ENCODE data around the gene CD300A. TPM values are rescaled to one million over a fixed set of nuclear protein-coding genes. Genes with fewer than 3 reads are reported as not detected.

CD300A gene
- total RNA-seq, 1 experiment from 2014 or later: 0.71 TPM

- Histone ChIP-seq H3K36me3 (ENCODE audit: control insufficient read depth in 1 of 2, insufficient read depth in 2 of 2, low read length in 2 of 2) (no peaks in the 10 kb centered on the region), H2AFZ (ENCODE audit: low read depth, low read length, poor library complexity, severe bottlenecking) (no peak overlapping the region), H3K27ac (ENCODE audit: low read depth, low read length) (no peak overlapping the region), H3K9ac (ENCODE audit: low read length) (no peak overlapping the region), H3K9me3 (ENCODE audit: control insufficient read depth in 1 of 2, insufficient read depth in 1 of 2, low read depth in 1 of 2, low read length in 2 of 2) (no peaks in the 10 kb centered on the region), H3K4me3 (replicated peaks in 1 of 2; ENCODE audit: low read depth in 1 of 2, low read length in 2 of 2) (no peak overlapping the region), H3K4me1 (ENCODE audit: control insufficient read depth in 1 of 2, insufficient read depth in 2 of 2, low read length in 2 of 2) (peaks cover 0 to 6% of the 10 kb centered on the region in 2 experiments; a peak in 1 of 4 replicates), H3K27me3 (ENCODE audit: insufficient read depth, low read length) (no peaks in the 10 kb centered on the region), H3K9me2 (ENCODE audit: insufficient read depth) (no peaks in the 10 kb centered on the region), H3K79me2 (ENCODE audit: insufficient read depth, low read length) (no peaks in the 10 kb centered on the region), H4K20me1 (ENCODE audit: insufficient read depth) (no peaks in the 10 kb centered on the region), H3K4me2 (ENCODE audit: low read length) (no peak overlapping the region)
- BruUV-seq (replicated peaks): no TSS peak
- ATAC-seq (no peak), DNase-seq (ENCODE audit: low read depth, low spot score) (no peak)
- TF ChIP-seq MAX (IDR thresholded peaks at IDR 0.05) (no peak), JUND (IDR thresholded peaks at IDR 0.05) (no peak), ZBTB33 (IDR thresholded peaks at IDR 0.05; ENCODE audit: extremely low read depth, insufficient replicate concordance, low read length) (no peak), ZNF274 (IDR thresholded peaks at IDR 0.05; ENCODE audit: low read depth, low read length) (no peak), TCF7L2 (IDR thresholded peaks at IDR 0.05; ENCODE audit: borderline replicate concordance, extremely low read depth, insufficient read depth, insufficient read length) (no peak)
- RAD21 ChIA-PET (ENCODE audit: low non-redundant PET in 1 of 2, low total read pairs in 2 of 2, uncharacterized antibody in 2 of 2, unreplicated experiment in 2 of 2): no interaction called here
- intact Hi-C loops (cut with micrococcal nuclease): no loop called here
- POLR2A ChIA-PET: no interaction called here
- CTCF ChIA-PET: no interaction called here
Observed at GRCh38 chr17:74467221-74467951, 952 bp downstream of the CD300A start.

- H3K4me2 ChIP-seq (ENCODE audit: low read length): no peak overlapping the region
- H3K9ac ChIP-seq (ENCODE audit: low read length): no peak overlapping the region
- no peaks in the 10 kb centered on the region for H3K9me2 ChIP-seq (ENCODE audit: insufficient read depth)
- CTCF ChIA-PET: interaction anchor here (0.9 to 1.6 kb wide), 2 partner anchors 19 to 92 kb away, joined by 3 to 9 read pairs; no protein-coding TSS in a partner anchor
- RAD21 ChIA-PET (ENCODE audit: low non-redundant PET in 1 of 2, low total read pairs in 2 of 2, uncharacterized antibody in 2 of 2, unreplicated experiment in 2 of 2): interaction anchor here in 1 of 2 experiments (1.6 kb wide), 1 partner anchor 14 kb away, joined by 3 read pairs; no protein-coding TSS in a partner anchor
- H3K4me3 ChIP-seq (replicated peaks in 1 of 2; ENCODE audit: low read depth in 1 of 2, low read length in 2 of 2): no peak overlapping the region
- H3K4me1 ChIP-seq (ENCODE audit: control insufficient read depth in 1 of 2, insufficient read depth in 2 of 2, low read length in 2 of 2): no peaks in the 10 kb centered on the region
- BruUV-seq (replicated peaks): no TSS peak
- no peak overlapping the region for H3K27ac ChIP-seq (ENCODE audit: low read depth, low read length)
- DNase-seq (ENCODE audit: low read depth, low spot score) (no peak), ATAC-seq (no peak)
- no peaks in the 10 kb centered on the region for H3K79me2 ChIP-seq (ENCODE audit: insufficient read depth, low read length)
- intact Hi-C loops (cut with micrococcal nuclease): no loop called here
- peaks cover 4 to 12% of the 10 kb centered on the region in 2 experiments; a peak in 2 of 4 replicates for H3K9me3 ChIP-seq (ENCODE audit: control insufficient read depth in 1 of 2, insufficient read depth in 1 of 2, low read depth in 1 of 2, low read length in 2 of 2)
- H3K36me3 ChIP-seq (ENCODE audit: control insufficient read depth in 1 of 2, insufficient read depth in 2 of 2, low read length in 2 of 2): no peaks in the 10 kb centered on the region
- POLR2A ChIA-PET: no interaction called here
- H4K20me1 ChIP-seq (ENCODE audit: insufficient read depth): no peaks in the 10 kb centered on the region
- no peak overlapping the region for H2AFZ ChIP-seq (ENCODE audit: low read depth, low read length, poor library complexity, severe bottlenecking)
- H3K27me3 ChIP-seq (ENCODE audit: insufficient read depth, low read length): no peaks in the 10 kb centered on the region
- TF ChIP-seq CEBPB (IDR thresholded peaks at IDR 0.05; ENCODE audit: low read depth) (no peak), TCF7L2 (IDR thresholded peaks at IDR 0.05; ENCODE audit: borderline replicate concordance, extremely low read depth, insufficient read depth, insufficient read length) (no peak), CTCF (IDR thresholded peaks at IDR 0.05 in 2 of 3, conservative IDR thresholded peaks at IDR 0.05 in 1 of 3; ENCODE audit: borderline replicate concordance in 1 of 3, insufficient read depth in 1 of 3, low read depth in 2 of 3, low read length in 2 of 3) (no peak), CBX3 (IDR thresholded peaks at IDR 0.05; ENCODE audit: low read depth) (no peak), SP1 (IDR thresholded peaks at IDR 0.05; ENCODE audit: low read depth) (no peak), YY1 (IDR thresholded peaks at IDR 0.05; ENCODE audit: extremely low read depth, insufficient replicate concordance, low read depth, low read length) (no peak), SRF (IDR thresholded peaks at IDR 0.05; ENCODE audit: low read depth) (no peak), MAX (IDR thresholded peaks at IDR 0.05) (no peak), ELF1 (IDR thresholded peaks at IDR 0.05; ENCODE audit: borderline replicate concordance, low read depth) (no peak)
Observed at GRCh38 chr17:74471341-74471740, 4.9 kb downstream of the CD300A start.
